GM19043 (cell line): ENCODE data around the gene FBXO44.
A peak's percentile ranks its signal among the peaks of the same experiment; 100 is the strongest.

Source experiments
- ATAC-seq: cut with Tn5 transposase; IDR thresholded peaks from one replicate; pipeline ENCODE4 v1.9.1; 2021; ENCODE audit warnings: low read depth; ENCODE audit not compliant: unreplicated experiment

FBXO44 gene

DNA sequence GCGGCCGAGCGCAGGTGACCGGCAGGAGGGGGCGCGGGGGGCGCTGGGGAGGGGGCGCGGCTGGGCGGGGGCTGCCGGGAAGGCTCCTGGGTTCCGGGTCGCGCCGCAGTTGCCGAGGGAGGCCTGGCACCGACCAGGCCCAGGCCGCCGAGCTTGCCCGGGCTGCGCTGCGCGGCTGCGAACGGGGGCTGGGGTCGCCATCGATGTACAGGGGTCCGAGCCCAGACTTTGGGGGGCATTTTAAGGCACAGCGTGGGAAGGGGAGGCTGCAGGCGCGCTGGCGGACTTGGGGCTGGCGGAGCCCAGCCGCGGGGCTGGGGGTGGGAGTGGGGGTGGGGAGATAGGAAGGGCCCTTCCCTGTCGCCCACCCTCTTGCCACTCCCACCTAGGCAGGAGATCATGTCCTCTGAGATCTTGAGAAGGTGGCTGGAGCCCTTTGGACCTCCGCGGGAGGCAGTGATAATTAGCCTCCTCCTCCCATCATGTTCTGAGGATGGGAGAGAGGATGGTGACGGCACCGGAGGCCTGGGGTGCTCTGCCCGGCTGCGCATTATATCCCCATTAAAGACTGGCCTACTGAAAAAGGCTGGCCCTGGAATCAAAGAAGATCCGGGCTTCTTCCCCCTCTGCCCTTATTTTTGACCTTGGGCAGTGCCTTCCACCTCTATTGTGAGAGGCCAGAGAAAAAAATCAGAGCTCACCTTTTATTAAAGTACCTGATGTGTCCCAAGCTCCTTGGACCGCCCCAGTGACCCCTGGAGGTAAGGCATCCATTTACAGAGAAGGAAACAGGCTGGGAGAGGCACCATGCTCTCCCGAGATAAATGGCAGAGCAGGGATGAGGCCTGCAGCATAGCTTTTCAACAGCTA lies 497 bp downstream of the FBXO44 start:
- no peak for ATAC-seq

DNA sequence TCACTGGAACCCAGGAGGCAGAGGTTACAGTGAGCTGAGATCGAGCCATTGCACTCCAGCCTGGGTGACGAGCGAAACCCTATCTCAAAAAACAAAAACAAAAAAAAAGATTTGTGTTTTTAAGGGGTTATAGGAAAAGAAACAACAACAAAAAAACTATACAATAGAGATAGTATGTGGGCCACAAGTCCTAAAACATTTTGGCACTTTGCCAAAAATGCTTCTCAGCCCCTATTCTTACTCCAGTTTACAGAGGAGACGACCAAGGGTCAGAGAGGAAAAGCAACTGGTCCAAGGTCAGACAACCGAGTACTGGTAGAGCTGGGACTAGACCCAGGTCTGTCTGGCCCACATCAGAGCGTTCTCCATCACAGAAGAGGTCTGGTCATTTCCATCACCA lies 3.0 kb downstream of the FBXO44 start:
- ATAC-seq = no peak

DNA sequence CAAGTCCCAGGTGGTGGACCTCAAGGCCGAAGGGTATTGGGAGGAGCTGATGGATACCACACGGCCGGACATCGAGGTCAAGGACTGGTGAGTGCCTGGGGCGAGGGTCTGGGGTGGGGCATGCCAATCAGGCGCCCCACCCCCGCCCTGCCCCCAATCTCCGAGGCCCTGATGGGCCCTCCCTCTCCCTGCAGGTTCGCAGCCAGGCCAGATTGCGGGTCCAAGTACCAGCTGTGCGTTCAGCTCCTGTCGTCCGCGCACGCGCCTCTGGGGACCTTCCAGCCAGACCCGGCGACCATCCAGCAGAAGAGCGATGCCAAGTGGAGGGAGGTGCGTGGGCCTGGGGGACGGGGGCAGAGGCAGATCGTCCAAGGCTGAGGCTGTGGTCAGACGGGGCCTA lies 3.9 kb downstream of the FBXO44 start:
- no peak for ATAC-seq

DNA sequence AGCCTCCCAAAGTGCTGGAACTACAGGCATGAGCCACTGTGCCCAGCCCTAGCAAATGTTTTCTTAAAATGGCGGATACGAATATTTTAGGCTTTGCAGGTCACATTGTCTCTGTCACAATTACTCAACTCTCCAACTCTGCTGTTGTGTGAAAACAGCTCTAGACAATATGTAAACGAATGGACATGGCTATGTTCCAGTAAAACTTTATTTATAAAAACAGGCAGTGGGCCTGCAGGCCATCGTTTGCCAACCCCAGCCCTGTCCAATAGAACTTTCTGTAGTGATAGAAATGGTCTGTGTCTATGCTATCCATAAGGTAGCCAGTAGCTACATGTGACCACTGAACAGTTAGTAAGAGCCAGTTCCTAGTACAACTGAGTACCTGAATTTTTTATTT lies 5.1 kb downstream of the FBXO44 start:
- ATAC-seq = no peak

DNA sequence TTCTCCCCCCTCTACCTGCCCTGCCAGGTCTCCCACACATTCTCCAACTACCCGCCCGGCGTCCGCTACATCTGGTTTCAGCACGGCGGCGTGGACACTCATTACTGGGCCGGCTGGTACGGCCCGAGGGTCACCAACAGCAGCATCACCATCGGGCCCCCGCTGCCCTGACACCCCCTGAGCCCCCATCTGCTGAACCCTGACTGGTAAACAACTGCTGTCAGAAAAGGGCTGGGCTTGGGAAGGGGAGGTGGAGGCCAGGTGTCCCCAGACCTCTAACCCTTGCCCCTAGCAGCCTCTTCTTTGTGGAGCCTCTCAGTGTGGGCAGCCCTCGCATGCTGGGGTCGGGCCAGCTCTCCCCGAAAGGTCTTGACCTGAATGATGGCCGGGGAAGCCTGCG lies 6.4 kb downstream of the FBXO44 start:
- ATAC-seq = no peak

DNA sequence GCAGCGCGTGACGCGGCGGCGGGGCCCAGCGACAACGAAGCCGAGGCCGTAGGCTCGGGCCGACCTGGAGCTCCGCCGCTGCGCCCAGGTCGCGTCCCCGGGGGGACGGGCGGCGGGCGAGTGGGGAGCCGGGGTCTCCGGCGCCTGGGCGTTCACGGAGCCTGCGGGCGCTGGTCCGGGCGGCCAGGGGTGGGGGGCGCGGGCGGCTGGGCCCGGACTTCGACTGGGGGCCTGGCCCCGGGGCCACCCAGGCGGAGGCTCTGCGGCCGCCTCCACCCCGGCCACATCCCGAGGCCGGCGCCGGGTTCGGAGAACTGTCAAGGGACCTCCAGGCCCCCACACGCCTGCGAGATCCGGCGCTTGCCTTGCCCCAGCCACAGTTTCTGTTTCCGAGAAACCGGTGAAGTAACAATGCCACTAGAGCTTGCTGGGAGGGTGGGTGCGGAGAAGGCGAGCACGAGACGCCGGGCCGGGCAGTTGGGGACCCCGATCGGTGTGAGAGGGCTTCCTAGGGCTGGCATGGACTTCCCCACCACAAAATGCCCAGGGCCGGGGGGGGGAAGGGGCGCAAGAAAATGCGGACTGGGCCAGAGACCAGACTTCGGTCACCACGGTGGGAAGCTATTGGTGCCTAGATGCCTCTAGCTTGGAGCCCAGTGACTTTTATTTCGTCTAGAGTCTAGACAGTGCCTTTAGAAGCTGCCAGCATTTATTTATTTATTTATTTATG lies 9.8 kb downstream of the FBXO44 start:
- peak; percentile 38 for ATAC-seq

DNA sequence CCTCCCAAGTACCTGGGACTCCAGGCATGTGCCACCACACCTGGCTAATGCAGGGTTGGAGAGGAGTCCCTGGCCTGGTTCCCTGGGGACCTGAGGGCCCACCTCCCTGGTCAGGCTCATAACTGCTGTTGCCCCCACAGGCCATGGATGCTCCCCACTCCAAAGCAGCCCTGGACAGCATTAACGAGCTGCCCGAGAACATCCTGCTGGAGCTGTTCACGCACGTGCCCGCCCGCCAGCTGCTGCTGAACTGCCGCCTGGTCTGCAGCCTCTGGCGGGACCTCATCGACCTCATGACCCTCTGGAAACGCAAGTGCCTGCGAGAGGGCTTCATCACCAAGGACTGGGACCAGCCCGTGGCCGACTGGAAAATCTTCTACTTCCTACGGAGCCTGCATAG lies 13.8 kb downstream of the FBXO44 start:
- no peak for ATAC-seq

DNA sequence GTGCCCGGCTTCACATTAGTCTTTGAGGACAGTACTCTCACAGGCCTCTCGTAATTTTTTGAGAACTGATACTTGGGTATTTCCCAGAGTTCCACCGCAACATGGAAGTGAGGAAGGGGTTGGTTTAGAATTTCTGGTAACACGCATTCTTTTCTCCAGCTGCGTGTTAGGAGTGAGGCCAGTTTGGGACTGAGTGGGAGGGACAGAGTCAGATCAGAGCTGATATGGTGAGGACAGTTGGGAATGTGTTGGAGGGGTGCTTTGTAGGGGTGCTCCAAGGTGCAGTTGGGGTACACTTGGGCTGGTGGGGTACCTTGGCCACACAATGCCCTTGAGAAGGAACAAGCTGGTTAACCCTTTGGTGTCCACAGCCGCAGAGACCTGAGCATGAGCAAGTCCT lies 16.1 kb downstream of the FBXO44 start:
- ATAC-seq = no peak

DNA sequence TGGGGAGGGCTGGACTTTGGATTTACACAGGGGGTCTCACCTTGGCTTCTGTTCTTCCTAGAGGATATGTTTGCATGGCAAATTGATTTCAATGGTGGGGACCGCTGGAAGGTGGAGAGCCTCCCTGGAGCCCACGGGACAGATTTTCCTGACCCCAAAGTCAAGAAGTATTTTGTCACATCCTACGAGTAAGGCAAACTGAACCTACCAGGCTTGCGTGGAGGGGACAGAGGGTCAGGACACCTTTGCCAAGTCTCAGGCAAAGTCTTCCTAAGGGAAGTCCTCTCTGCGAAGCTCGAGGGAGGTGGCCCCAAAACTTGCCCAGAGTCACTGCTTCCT lies 16.5 kb downstream of the FBXO44 start:
- no peak for ATAC-seq

DNA sequence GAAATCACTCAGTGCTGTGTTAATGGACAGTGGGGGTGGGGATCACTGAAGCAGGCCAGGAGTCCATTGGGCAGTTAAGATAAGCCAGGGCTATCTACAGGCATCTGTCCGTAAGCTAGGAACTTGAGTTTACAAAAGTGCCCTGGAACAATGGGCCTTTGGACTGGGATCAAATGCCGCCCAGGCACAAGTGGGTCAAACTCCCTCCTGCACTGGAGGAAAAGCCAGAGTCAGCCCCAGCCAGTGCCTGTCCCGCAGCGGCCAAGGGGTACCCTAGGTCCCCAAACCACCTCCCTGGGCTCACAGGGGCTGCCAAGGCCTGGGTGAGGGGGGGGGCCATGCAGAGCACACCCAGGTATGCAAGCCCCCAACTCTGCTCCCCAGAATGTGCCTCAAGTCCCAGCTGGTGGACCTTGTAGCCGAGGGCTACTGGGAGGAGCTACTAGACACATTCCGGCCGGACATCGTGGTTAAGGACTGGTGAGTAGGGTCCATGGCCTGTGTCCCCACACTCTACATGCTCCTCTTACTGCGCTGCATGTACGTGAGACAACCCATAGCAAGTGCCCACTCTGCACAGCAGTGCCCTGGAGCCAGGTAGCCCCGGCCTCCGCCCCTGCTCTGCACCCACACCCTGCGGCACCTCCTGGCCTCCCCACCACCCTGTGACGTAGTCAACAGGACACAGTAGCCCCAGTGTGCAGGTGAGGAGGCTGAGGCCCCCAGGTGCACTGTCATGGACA lies 17.0 kb downstream of the FBXO44 start:
- no peak for ATAC-seq

DNA sequence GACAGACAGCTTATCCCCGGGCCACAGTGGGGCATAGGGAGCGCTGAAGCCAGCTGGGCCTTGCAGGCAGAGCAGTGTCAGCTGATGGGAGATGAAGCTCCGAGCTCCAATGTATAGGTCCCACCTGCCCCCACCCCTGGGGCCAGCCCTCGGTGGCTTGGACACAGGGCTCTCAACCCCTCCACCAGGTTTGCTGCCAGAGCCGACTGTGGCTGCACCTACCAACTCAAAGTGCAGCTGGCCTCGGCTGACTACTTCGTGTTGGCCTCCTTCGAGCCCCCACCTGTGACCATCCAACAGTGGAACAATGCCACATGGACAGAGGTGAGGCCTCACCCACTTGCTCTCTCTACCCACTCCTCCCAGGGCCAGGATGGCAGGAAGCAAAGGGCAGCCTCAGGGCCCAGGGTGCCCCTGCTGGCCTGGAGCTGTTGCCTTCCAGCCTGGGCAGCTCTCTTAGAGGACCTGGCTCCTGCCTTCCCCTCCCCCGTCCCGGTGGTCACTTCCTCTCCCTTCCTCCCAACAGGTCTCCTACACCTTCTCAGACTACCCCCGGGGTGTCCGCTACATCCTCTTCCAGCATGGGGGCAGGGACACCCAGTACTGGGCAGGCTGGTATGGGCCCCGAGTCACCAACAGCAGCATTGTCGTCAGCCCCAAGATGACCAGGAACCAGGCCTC lies 18.6 kb downstream of the FBXO44 start:
- ATAC-seq = no peak

DNA sequence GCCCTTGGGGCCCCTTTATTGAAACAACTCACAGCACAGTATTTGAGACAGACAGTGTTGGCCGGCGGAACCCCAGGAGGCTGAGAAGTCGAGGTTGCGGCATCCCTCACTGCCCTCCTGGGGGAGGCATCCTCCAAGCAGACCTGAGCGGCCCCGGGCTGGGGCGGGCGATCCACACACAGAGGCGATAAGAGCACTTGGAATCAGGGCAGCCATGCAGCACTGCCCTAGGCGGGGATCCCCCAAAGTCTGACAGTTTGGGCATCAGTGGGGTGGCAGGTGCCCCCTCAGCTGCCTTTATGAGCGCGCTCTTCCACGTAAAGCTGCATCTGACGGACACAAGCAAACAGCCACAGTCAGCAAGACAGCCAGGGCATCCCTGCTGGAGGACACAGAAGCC lies 19.8 kb downstream of the FBXO44 start:
- ATAC-seq = no peak

DNA sequence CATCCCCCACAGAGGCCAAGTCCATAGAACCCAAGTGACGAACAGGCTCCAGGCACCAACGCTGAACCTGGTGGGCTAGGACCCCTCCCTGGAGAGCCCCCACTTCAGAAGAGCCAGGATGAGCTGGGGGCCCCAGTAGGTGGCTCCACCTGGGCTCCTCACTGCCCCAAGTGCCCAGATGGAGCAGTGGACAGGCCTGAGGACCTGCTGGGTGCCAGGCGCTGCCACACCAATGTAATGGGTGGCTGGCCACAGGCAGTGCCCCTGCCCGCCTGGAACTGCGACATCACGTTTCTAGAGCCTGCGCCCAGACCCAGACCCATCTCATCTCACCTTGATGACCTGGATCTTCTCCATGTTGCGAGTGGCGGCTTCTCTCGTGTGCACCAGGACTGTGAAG lies 20.6 kb downstream of the FBXO44 start:
- no peak for ATAC-seq

DNA sequence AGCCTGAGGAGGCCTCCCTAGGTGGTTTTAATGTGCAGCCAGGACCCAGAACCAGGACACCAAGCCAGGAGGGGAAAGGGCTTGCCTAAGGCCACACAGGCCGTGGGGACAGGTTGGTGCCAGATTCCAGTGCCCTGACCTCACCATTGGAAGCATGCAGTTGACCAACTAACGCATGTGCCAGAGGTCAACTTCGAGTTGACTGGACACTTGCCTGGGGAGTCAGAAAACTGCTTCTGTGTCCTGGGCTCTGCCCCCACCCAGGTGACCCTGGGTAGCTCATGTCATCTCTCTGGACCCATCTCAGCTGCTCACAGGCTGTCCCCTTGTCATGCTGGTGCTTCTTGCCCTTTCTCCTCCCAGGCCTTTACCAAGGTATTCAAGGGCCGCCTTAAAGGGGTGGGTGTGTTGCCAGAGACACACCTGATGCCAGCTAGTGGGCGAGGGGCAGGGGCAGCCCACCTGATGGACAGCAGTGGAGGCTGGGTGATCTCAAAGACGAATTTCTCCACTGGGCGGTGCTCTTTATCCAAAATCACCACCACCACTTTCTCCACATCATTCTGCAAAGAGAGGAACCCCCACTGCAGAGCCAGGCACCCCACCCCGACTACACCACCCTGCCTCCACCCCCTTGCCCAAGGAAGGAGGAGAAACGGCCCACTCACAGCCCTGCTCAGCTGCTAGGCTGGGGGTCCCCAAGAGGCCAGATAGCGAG lies 21.9 kb downstream of the FBXO44 start:
- no peak for ATAC-seq

DNA sequence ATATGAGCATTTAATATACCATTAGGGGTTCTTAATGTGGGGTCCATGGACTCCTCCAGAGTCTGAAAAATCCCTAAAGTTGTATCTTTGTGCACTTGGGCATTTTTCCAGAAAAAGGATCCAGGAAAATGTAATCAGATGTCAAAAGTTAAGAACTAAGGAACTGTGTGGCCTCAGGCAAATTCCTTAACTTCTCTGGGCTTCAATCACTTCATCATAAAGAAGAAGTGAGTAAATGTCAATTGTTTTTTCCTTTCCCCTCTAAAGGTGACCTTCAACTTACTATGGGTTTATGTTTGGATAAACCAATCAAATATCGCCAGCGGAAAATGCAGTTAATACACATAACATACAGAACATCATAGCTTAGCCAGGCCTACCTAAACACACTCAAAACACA lies 23.8 kb downstream of the FBXO44 start:
- ATAC-seq = no peak

DNA sequence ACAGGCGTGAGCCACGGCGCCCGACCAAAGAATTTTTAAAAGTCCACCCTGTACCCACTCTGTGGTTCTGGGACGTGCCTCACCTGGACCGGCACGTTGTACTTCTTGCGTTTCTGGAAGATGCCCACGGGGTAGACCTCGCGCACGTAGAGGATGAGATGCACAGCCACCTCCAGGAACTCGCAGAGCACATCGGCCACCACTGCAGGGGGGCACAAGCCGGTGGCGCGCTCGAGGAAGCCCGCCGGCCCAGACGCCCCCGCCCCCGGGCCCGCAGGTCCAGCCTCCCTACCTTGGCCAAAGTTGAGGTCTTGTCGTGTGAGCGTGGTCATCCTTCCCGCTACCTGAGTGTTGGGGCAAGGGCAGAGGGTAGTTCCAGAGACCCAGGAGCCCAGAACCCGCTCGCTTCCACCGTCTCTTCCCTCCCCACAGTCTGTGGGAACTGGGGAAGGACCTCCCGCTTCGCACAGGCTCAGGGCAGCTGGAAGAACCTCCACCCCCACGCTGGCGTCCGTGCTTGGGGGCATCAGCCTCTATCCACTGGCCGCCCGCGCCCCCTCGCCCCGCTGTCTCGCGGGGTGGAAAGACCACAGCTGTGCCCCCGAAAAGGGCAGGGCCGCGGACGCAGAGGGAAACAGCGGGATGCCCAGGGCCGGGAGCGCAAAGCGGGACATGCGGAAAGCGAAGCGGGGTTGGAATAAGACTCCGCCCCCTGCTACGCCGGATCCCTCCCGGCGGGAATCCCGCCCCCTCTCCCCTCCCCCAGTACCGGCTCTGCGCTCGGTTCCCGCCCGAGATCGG lies 25.8 kb downstream of the FBXO44 start:
- ATAC-seq = peak; percentile 16

DNA sequence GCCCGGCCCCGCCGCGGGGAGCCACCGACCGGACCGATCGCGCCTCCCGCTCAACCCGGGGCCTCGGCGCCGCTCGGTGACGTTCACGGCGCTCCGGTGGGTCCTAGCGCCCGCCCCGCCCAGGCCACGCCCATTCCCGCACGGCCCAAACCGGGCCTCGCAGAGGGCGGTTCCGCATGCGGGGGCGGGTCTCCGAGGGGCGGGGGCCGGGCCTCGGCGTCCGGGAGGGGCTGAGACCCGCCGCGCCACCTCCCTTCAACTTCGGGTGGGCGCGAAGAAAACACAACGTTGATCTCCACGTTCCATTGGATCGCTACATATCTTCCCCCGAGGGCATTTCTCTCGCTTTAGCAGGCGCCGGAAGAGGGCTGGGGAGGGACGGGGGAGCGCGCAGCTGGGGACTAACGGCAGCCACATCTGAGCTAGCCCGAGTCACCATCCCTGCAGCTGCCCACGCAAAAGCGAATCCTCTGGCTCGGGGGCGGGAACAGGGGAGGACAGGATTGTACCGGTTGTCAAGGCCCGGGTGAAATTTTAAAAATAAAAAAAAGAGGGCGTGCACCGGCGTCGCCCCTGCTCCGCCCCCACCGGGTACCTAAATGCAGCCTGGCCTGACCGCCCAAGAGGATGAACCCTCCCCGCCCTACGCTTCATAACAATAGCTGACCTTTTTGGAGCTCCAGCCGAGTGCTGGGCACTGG lies 26.5 kb downstream of the FBXO44 start, which contains the start of gene MAD2L2:
MAD2L2 (minus strand) TSS at position 78 of the 701 bp plus-strand sequence. CDS start 547 bp downstream, outside the sequence.
- peak; percentile 89 for ATAC-seq

DNA sequence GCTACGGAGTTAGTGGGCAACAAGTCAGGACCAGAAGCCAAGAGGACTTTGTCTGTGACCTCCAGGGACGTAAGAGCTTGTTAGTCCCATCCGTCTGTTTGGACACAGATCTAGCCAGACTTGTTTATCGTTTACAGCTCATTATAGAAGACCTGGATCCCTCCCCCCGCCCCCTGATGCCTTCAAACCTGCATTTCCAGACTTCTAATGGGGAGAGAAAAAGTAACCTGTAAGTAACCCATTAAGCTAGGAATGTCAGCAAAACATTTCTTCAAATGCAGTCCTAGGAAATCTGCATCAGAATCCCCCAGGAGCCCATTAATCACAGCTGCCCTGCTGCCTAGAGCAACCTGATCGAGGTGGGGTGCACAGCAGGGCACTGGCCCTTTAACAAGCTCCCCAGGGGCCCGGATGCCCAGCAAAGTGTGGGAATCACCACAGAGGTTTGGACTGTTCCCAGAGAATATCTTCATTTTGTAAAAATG lies 27.7 kb downstream of the FBXO44 start:
- no peak for ATAC-seq

DNA sequence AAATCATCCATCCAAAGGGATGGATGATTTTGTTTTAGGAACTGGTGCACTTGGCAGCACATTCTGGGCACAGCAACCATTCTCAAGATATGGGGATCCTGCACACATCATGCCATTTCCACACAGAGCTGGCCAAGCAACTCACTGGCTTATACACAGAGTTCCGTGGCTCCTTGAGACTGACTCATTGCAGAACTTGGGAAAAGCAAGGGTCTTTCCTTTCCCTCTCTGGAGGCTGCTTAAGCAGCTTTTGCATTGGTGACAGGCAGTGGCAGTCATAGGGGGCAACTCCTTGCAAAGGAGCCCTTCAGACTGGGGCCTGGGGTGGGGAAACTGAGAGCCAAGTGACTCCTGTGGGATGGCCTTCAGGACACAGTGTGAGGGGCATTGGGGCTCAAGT lies 28.1 kb downstream of the FBXO44 start:
- ATAC-seq = no peak
